Left hindlimb (tissue), 1 donor: ENCODE data around the gene RCAN1.
A peak's percentile ranks its signal among the peaks of the same experiment; 100 is the strongest.
"Not testable (repeated sequence)": the region's sequence is repeated elsewhere in the genome, so short reads cannot be mapped to it uniquely, and the experiment has no call there.

ENCODE experiments used
- DNase-seq: peaks from one replicate; pipeline ENCODE4 v3.0.0-alpha.2; 2018

Gene RCAN1

GRCh38 chr21:34511787-34512455 lies 103.0 kb downstream of the RCAN1 start, which contains the start of gene KCNE1:
TSS of gene KCNE1 (minus strand) at chr21:34512210. CDS start at chr21:34449634, 62,576 bp downstream.
- DNase-seq = no peak

GRCh38 chr21:34511181-34511580 lies 103.7 kb downstream of the RCAN1 start:
- no peak for DNase-seq

GRCh38 chr21:34510148-34511142 lies 104.5 kb downstream of the RCAN1 start:
- DNase-seq = peak; percentile 68

- DNase-seq = no peak
Observed at GRCh38 chr21:34509151-34509550, 105.8 kb downstream of the RCAN1 start.

GRCh38 chr21:34504595-34504994 lies 110.3 kb downstream of the RCAN1 start:
- DNase-seq = no peak

- DNase-seq = no peak
Observed at GRCh38 chr21:34502480-34503106, 112.3 kb downstream of the RCAN1 start.

GRCh38 chr21:34501716-34502115 lies 113.2 kb downstream of the RCAN1 start:
- DNase-seq = no peak

- DNase-seq = no peak
Observed at GRCh38 chr21:34500191-34500590, 114.7 kb downstream of the RCAN1 start.

GRCh38 chr21:34499116-34499515 lies 115.8 kb downstream of the RCAN1 start:
- no peak for DNase-seq

GRCh38 chr21:34498623-34499022 lies 116.3 kb downstream of the RCAN1 start:
- DNase-seq = no peak

- not testable (repeated sequence) for DNase-seq
Observed at GRCh38 chr21:34483854-34484253, 131.1 kb downstream of the RCAN1 start.

GRCh38 chr21:34483435-34483834 lies 131.5 kb downstream of the RCAN1 start:
- DNase-seq = not testable (repeated sequence)

- not testable (repeated sequence) for DNase-seq
Observed at GRCh38 chr21:34467333-34467732, 147.6 kb downstream of the RCAN1 start.
